ENCODE measurements around the gene NRL. TPM values are rescaled to one million over a fixed set of nuclear protein-coding genes. Genes with fewer than 3 reads are reported as not detected.
"Not testable (repeated sequence)": the region's sequence is repeated elsewhere in the genome, so short reads cannot be mapped to it uniquely, and the experiment has no call there.

NRL gene
- total RNA-seq, 2 donors from 2014 or later, result 1.7 to 2.5 TPM

- Mint-ChIP-seq H3K27me3 (peaks cover 3% of the 10 kb centered on the region), H3K9me3 (no peaks in the 10 kb centered on the region), H3K4me3 (no peak overlapping the region), H3K27ac (no peak overlapping the region), H3K36me3 (ENCODE audit: low read depth) (no peaks in the 10 kb centered on the region), H3K4me1 (peaks cover 6% of the 10 kb centered on the region)
- no peak for ATAC-seq (replicated peaks)
Measured at GRCh38 chr14:24040692-24041091, 74.1 kb downstream of the NRL start.

- Mint-ChIP-seq H3K4me3 (no peak overlapping the region), H3K27me3 (no peaks in the 10 kb centered on the region), H3K9me3 (no peaks in the 10 kb centered on the region), H3K27ac (no peak overlapping the region), H3K36me3 (ENCODE audit: low read depth) (no peaks in the 10 kb centered on the region), H3K4me1 (peaks cover 6% of the 10 kb centered on the region)
- ATAC-seq (replicated peaks), result no peak
Measured at GRCh38 chr14:24038686-24039085, 76.1 kb downstream of the NRL start.

- peaks cover 6% of the 10 kb centered on the region for H3K4me1 Mint-ChIP-seq
- H3K36me3 Mint-ChIP-seq (ENCODE audit: low read depth), result no peaks in the 10 kb centered on the region
- no peaks in the 10 kb centered on the region for H3K27me3 Mint-ChIP-seq
- H3K4me3 Mint-ChIP-seq, result no peak overlapping the region
- no peak for ATAC-seq (replicated peaks)
- H3K9me3 Mint-ChIP-seq, result no peaks in the 10 kb centered on the region
- no peak overlapping the region for H3K27ac Mint-ChIP-seq
Measured at GRCh38 chr14:24037658-24038037, 77.1 kb downstream of the NRL start.

- H3K27me3 Mint-ChIP-seq; H3K9me3 Mint-ChIP-seq; H3K36me3 Mint-ChIP-seq (ENCODE audit: low read depth); H3K4me1 Mint-ChIP-seq: not testable (repeated sequence)
- peak; percentile 3 for ATAC-seq (replicated peaks)
- peak overlapping the region; percentile 93 for H3K27ac Mint-ChIP-seq
- H3K4me3 Mint-ChIP-seq, result peak overlapping the region; percentile 93
Measured at GRCh38 chr14:24036963-24037657, 77.6 kb downstream of the NRL start.

- Mint-ChIP-seq H3K36me3 (ENCODE audit: low read depth) (no peaks in the 10 kb centered on the region), H3K27me3 (no peaks in the 10 kb centered on the region), H3K9me3 (no peaks in the 10 kb centered on the region), H3K27ac (peak overlapping the region; percentile 93), H3K4me1 (peaks cover 6% of the 10 kb centered on the region), H3K4me3 (peak overlapping the region; percentile 93)
- peak; percentile 89 for ATAC-seq (replicated peaks)
Measured at GRCh38 chr14:24036169-24036962, 78.4 kb downstream of the NRL start.

GRCh38 chr14:24035769-24036168 lies 79.0 kb downstream of the NRL start:
- not testable (repeated sequence) for H3K4me1 Mint-ChIP-seq

GRCh38 chr14:24032727-24033418 lies 81.9 kb downstream of the NRL start:
- no peaks in the 10 kb centered on the region for H3K36me3 Mint-ChIP-seq (ENCODE audit: low read depth)
- no peak for ATAC-seq (replicated peaks)
- peaks cover 6% of the 10 kb centered on the region for H3K4me1 Mint-ChIP-seq
- H3K27me3 Mint-ChIP-seq, result no peaks in the 10 kb centered on the region
- no peak overlapping the region for H3K27ac Mint-ChIP-seq
- no peaks in the 10 kb centered on the region for H3K9me3 Mint-ChIP-seq
- H3K4me3 Mint-ChIP-seq, result no peak overlapping the region

More at GRCh38 chr14:24035769-24036168, 79.0 kb downstream of the NRL start:
- peak; percentile 18 for ATAC-seq (replicated peaks)
- H3K9me3 Mint-ChIP-seq; H3K27me3 Mint-ChIP-seq; H3K36me3 Mint-ChIP-seq (ENCODE audit: low read depth): not testable (repeated sequence)
- Mint-ChIP-seq H3K4me3 (peak overlapping the region; percentile 93), H3K27ac (peak overlapping the region; percentile 93)

GRCh38 chr14:24031331-24031730 lies 83.4 kb downstream of the NRL start:
- H3K36me3 Mint-ChIP-seq (ENCODE audit: low read depth); H3K27ac Mint-ChIP-seq; H3K4me3 Mint-ChIP-seq; H3K27me3 Mint-ChIP-seq; H3K4me1 Mint-ChIP-seq; H3K9me3 Mint-ChIP-seq; ATAC-seq (replicated peaks): not testable (repeated sequence)

GRCh38 chr14:24029687-24030086 lies 85.1 kb downstream of the NRL start:
- not testable (repeated sequence) for H3K4me1 Mint-ChIP-seq; H3K36me3 Mint-ChIP-seq (ENCODE audit: low read depth); H3K27me3 Mint-ChIP-seq; H3K27ac Mint-ChIP-seq; H3K9me3 Mint-ChIP-seq; H3K4me3 Mint-ChIP-seq; ATAC-seq (replicated peaks)

Other genes starting within 250 kb of the NRL start
- gene DHRS4, start 161.2 kb downstream of the NRL start, total RNA-seq, result 10 to 100 TPM; 14.6 to 15.0 TPM
- gene DHRS4L2, start 126.0 kb downstream of the NRL start, total RNA-seq, result 10 to 100 TPM; 15.8 to 17.9 TPM
- 1 to 10 TPM; 2.1 to 4.2 TPM for gene CARMIL3, start 62.9 kb downstream of the NRL start, total RNA-seq
- gene CPNE6, start 43.4 kb downstream of the NRL start, total RNA-seq, result not detected
- 10 to 100 TPM; 31.4 to 57.6 TPM for gene PCK2, start 20.6 kb downstream of the NRL start, total RNA-seq
- gene DCAF11, start 172 bp downstream of the NRL start, total RNA-seq, result 10 to 100 TPM; 72.4 to 94.8 TPM
- under 1 TPM in 1 of 2 donors, not detected in 1; 0.58 TPM for gene FITM1, start 15.7 kb upstream of the NRL start, total RNA-seq
- gene PSME1, start 21.2 kb upstream of the NRL start, total RNA-seq, result 100 to 1,000 TPM; 361 to 375 TPM
- gene EMC9, start 26.6 kb upstream of the NRL start, total RNA-seq, result 10 to 100 TPM; 31.0 to 43.8 TPM
- gene PSME2, start 31.7 kb upstream of the NRL start, total RNA-seq, result 100 to 1,000 TPM; 339 to 489 TPM
- 10 to 100 TPM; 56.6 to 86.7 TPM for gene RNF31, start 32.5 kb upstream of the NRL start, total RNA-seq
- gene IRF9, start 46.3 kb upstream of the NRL start, total RNA-seq, result 100 to 1,000 TPM; 106 to 190 TPM
- gene REC8, start 57.1 kb upstream of the NRL start, total RNA-seq, result 10 to 100 TPM; 35.7 to 58.8 TPM
- gene IPO4, start 73.9 kb upstream of the NRL start, total RNA-seq, result 10 to 100 TPM; 34.0 to 78.7 TPM
- 10 to 100 TPM; 28.6 to 33.4 TPM for gene TM9SF1, start 80.5 kb upstream of the NRL start, total RNA-seq
- under 1 TPM in 1 of 2 donors, not detected in 1; 0.82 TPM for gene TSSK4, start 90.7 kb upstream of the NRL start, total RNA-seq
- gene CHMP4A, start 98.5 kb upstream of the NRL start, total RNA-seq, result 10 to 100 TPM; 62.8 to 69.8 TPM
- gene MDP1, start 101.1 kb upstream of the NRL start, total RNA-seq, result 1 to 10 TPM; 4.0 to 7.1 TPM
- gene NEDD8, start 117.4 kb upstream of the NRL start, total RNA-seq, result 100 to 1,000 TPM; 128 to 243 TPM
- gene GMPR2, start 118.0 kb upstream of the NRL start, total RNA-seq, result 10 to 100 TPM; 73.2 to 85.0 TPM
- gene TINF2, start 127.7 kb upstream of the NRL start, total RNA-seq, result 10 to 100 TPM; 61.4 to 76.4 TPM
- gene TGM1, start 148.2 kb upstream of the NRL start, total RNA-seq, result 10 to 100 TPM; 16.1 to 18.2 TPM
- gene RABGGTA, start 156.6 kb upstream of the NRL start, total RNA-seq, result 10 to 100 TPM; 61.0 to 68.3 TPM
- 10 to 100 TPM; 12.6 to 14.2 TPM for gene DHRS1, start 184.8 kb upstream of the NRL start, total RNA-seq
- gene NOP9, start 184.9 kb upstream of the NRL start, total RNA-seq, result 10 to 100 TPM; 21.2 to 42.2 TPM
- gene CIDEB, start 193.0 kb upstream of the NRL start, total RNA-seq, result 10 to 100 TPM; 14.9 to 28.1 TPM
- 10 to 100 TPM in 1 of 2 donors, 1 to 10 TPM in 1; 8.7 to 13.5 TPM for gene LTB4R2, start 195.2 kb upstream of the NRL start, total RNA-seq
- 10 to 100 TPM; 11.6 to 21.4 TPM for gene LTB4R, start 196.6 kb upstream of the NRL start, total RNA-seq
- 10 to 100 TPM in 1 of 2 donors, 1 to 10 TPM in 1; 2.3 to 10.5 TPM for gene ADCY4, start 220.1 kb upstream of the NRL start, total RNA-seq
- 10 to 100 TPM; 12.9 to 17.4 TPM for gene RIPK3, start 225.0 kb upstream of the NRL start, total RNA-seq

All from activated T-helper 17 cell treated with anti-CD3 and anti-CD28 coated beads, Interleukin-2, amount 50 U/mL, for 72 hours (primary cell).